Measurements from ENCODE around the gene DENND1A.

Gene DENND1A

DNA sequence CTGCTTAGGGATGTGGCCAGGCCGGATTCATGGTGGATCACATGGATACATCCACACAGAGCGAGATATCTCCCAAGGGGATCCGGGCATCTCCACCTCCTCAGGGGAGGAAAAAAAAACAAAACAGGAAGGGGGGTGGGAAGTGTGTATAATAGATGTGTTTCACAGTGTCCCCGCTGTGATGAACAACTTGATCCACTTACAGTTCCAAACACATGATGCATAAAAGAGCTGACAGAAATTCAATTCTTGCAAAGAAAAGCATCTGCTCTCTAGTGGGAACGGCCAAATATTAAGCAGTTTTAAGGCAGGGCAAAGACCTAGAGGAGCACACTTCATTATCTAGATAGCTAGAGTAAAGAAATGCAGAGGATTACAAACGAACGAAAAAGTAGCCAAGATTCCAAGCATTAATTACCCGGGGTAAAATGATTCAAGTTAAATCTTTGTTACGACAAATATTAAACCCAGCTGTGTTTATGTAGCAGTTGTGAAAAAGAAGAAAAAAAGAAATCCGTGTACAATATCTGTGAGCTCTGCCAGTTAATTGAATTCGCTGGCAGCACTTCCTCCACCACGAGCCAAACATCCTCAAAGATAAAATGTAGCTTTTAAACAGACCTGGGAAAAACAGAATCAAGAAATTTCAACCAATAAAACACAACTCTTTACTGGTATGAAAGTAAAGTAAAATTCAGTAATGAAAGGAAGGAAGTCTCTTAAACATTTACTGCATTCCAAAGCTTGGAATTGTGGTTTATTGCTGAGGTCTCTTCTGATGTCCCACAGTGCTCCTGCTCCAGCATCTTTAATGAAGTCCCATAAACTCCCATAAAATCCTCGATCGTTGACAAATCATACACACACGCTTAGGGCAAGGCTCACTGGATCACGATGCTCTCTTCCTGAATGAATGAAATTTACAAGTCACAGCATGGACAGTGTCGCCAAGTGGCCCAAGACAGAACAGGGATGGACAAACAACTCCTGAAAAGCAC, 360.9 kb downstream of the DENND1A start:
- no peak overlapping the region for H3K4me3 ChIP-seq (ENCODE audit: insufficient read depth, low read depth, low read length)
- H3K27ac ChIP-seq (ENCODE audit: insufficient read depth, low read depth, low read length, poor library complexity, severe bottlenecking) = no peak overlapping the region
- no peaks in the 10 kb centered on the region for H3K36me3 ChIP-seq (ENCODE audit: control insufficient read depth, insufficient read depth, low read length)
- H3K9me3 ChIP-seq (ENCODE audit: control insufficient read depth, low read length) = no peaks in the 10 kb centered on the region
- no peaks in the 10 kb centered on the region for H3K27me3 ChIP-seq (ENCODE audit: control insufficient read depth, insufficient read depth, low read length, poor library complexity, severe bottlenecking)
- WGBS, 2 experiments = 88 to 91% methylated on average over 16 to 17 of the region's 17 CpGs
- no peaks in the 10 kb centered on the region for H3K4me1 ChIP-seq (ENCODE audit: control insufficient read depth, insufficient read depth, low read length)

DNA sequence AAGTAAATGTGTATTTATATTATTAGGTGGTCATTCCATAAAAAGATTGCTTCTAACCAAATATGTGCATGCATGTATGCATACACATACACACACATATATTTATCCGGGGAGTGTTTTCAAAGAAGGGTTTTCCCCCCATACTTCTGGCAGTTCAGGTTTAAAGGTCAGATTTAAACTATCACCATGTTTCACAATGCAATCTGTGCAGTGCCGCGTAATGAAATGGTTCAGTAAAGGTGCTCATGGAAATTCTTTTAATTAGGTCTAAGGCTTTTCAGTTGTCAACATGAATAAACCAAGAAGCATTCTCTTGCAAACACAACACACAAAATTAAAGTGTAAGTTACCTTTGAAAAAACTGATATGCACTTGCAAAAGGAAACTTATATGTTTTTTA, 362.9 kb downstream of the DENND1A start:
- Histone ChIP-seq H3K4me1 (ENCODE audit: control insufficient read depth, insufficient read depth, low read length) (no peaks in the 10 kb centered on the region), H3K9me3 (ENCODE audit: control insufficient read depth, low read length) (no peaks in the 10 kb centered on the region), H3K27me3 (ENCODE audit: control insufficient read depth, insufficient read depth, low read length, poor library complexity, severe bottlenecking) (no peaks in the 10 kb centered on the region), H3K36me3 (ENCODE audit: control insufficient read depth, insufficient read depth, low read length) (no peaks in the 10 kb centered on the region), H3K4me3 (ENCODE audit: insufficient read depth, low read depth, low read length) (no peak overlapping the region), H3K27ac (ENCODE audit: insufficient read depth, low read depth, low read length, poor library complexity, severe bottlenecking) (no peak overlapping the region)
- 93 to 94% methylated on average over 3 of the region's 3 CpGs for WGBS, 2 experiments

DNA sequence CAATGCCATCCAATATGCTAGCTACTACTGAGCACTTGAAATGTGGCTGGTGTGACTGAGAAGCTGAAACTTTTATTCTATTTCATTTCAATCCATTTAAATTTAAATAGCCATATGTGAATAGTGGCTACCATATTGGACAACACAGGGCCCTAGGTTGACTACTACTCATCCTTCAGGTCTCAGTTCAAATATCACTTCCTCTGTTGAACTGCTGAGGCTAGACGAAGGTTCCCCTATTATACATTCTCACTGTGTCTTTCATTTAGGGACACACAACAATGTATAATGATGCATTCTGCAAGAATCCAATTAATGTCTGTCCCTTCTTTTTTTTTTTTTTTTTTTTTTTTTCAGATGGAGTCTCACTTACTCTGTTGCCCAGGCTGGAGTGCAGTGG, 365.3 kb downstream of the DENND1A start:
- Histone ChIP-seq H3K9me3 (ENCODE audit: control insufficient read depth, low read length) (no peaks in the 10 kb centered on the region), H3K27ac (ENCODE audit: insufficient read depth, low read depth, low read length, poor library complexity, severe bottlenecking) (no peak overlapping the region), H3K36me3 (ENCODE audit: control insufficient read depth, insufficient read depth, low read length) (no peaks in the 10 kb centered on the region), H3K27me3 (ENCODE audit: control insufficient read depth, insufficient read depth, low read length, poor library complexity, severe bottlenecking) (no peaks in the 10 kb centered on the region), H3K4me3 (ENCODE audit: insufficient read depth, low read depth, low read length) (no peak overlapping the region), H3K4me1 (ENCODE audit: control insufficient read depth, insufficient read depth, low read length) (no peaks in the 10 kb centered on the region)
- WGBS, 2 experiments = 78 to 100% methylated on average over 1 of the region's 1 CpG

DNA sequence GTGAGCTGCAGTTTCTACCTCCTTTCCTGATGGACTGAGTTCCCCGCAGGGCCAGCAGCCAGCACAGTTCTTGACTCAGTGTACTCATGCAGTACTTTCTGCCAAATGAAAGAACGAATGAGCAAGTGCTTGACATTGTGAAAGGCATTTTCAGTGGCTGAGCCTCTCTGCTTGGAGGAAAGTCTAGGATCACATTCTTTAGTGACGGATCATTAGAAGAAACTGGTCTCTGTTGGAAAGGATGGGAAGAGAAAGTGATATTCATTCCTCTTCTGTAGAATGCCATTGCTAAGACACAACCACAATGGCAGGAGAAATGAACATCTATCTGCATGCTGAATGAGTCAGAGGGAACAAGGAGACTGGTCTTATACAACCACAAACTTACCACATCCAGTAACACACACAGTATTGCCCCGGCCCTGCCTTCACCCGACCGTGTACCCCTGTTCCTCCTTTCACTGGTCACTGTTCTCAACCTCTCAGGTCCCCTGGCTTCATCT, 367.0 kb downstream of the DENND1A start:
- H3K4me3 ChIP-seq (ENCODE audit: insufficient read depth, low read depth, low read length) = no peak overlapping the region
- no peaks in the 10 kb centered on the region for H3K9me3 ChIP-seq (ENCODE audit: control insufficient read depth, low read length)
- no peak overlapping the region for H3K27ac ChIP-seq (ENCODE audit: insufficient read depth, low read depth, low read length, poor library complexity, severe bottlenecking)
- no peaks in the 10 kb centered on the region for H3K27me3 ChIP-seq (ENCODE audit: control insufficient read depth, insufficient read depth, low read length, poor library complexity, severe bottlenecking)
- no peaks in the 10 kb centered on the region for H3K36me3 ChIP-seq (ENCODE audit: control insufficient read depth, insufficient read depth, low read length)
- 89 to 90% methylated on average over 6 of the region's 6 CpGs for WGBS, 2 experiments
- H3K4me1 ChIP-seq (ENCODE audit: control insufficient read depth, insufficient read depth, low read length) = no peaks in the 10 kb centered on the region

DNA sequence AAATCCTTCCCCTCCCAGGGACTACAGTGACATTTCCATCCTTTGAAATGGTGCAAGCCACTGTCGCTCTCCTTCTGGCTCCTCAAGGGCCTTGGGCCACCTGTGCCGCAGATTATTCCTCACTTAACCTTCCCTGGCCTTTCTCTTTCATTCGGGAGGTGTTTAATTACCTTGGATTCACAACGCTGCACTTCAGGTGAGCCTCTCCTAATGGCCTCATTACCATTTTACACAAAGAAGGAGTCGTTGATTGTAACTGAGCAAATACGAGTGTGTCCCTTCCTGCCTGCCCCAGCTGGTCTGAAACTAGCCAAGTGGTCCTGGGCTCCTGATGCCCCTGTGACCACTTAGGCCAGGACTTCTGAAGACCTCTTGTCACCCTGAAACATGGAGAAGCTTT, 368.9 kb downstream of the DENND1A start:
- Histone ChIP-seq H3K4me1 (ENCODE audit: control insufficient read depth, insufficient read depth, low read length) (no peaks in the 10 kb centered on the region), H3K36me3 (ENCODE audit: control insufficient read depth, insufficient read depth, low read length) (no peaks in the 10 kb centered on the region), H3K27ac (ENCODE audit: insufficient read depth, low read depth, low read length, poor library complexity, severe bottlenecking) (no peak overlapping the region), H3K9me3 (ENCODE audit: control insufficient read depth, low read length) (no peaks in the 10 kb centered on the region), H3K4me3 (ENCODE audit: insufficient read depth, low read depth, low read length) (no peak overlapping the region), H3K27me3 (ENCODE audit: control insufficient read depth, insufficient read depth, low read length, poor library complexity, severe bottlenecking) (no peaks in the 10 kb centered on the region)
- 55 to 66% methylated on average over 6 of the region's 6 CpGs for WGBS, 2 experiments

DNA sequence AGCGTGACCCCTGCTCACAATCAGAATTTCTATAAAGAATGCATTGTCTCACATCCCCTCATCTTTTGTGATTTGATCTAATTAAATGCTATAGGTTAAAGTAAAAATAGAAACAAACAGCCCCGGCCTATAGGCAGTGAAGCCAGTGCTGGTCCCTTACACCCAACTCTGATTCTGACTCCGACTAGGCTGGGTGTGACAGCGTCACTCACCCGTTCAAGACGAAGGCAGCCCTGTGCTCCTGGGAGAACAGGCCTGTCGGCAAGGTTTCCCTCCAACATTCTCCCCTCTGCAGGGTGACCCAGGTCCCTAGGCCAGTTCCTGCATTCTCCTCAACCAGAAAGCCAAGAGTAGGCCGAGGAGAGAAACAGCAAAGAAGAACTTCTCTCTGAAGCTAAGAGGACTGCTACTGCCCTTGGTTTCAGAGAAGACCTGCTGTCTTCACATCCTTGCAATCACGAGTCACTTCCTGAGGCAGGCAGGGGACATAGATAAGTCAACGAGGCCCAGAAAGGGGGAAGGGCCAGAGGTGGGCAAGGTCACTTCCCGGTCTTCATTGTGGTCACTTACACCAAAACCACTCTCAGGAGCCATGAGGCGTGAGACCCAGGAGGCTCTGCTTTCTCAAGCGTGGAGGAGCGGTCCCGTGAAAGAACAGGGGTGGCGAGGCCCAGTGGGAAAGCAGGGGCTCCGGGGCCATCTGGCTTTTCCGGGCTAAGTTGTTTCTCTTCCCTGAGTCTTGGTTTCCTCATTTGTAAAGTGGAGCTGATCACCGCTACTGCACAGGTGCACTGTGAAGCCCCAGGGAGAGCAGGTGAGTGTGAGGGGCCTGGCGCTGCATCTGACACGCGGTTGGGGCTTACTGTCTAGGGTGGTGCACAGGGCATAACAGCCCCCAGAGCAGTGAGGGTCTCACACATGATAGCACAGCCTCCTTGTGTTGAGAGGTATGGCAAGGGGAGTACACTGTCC, 373.2 kb downstream of the DENND1A start:
- H3K27me3 ChIP-seq (ENCODE audit: control insufficient read depth, insufficient read depth, low read length, poor library complexity, severe bottlenecking) = no peaks in the 10 kb centered on the region
- no peak overlapping the region for H3K4me3 ChIP-seq (ENCODE audit: insufficient read depth, low read depth, low read length)
- peaks cover 9% of the 10 kb centered on the region for H3K4me1 ChIP-seq (ENCODE audit: control insufficient read depth, insufficient read depth, low read length)
- no peaks in the 10 kb centered on the region for H3K36me3 ChIP-seq (ENCODE audit: control insufficient read depth, insufficient read depth, low read length)
- H3K9me3 ChIP-seq (ENCODE audit: control insufficient read depth, low read length) = no peaks in the 10 kb centered on the region
- H3K27ac ChIP-seq (ENCODE audit: insufficient read depth, low read depth, low read length, poor library complexity, severe bottlenecking) = no peak overlapping the region
- WGBS, 2 experiments = 91 to 92% methylated on average over 22 of the region's 22 CpGs

DNA sequence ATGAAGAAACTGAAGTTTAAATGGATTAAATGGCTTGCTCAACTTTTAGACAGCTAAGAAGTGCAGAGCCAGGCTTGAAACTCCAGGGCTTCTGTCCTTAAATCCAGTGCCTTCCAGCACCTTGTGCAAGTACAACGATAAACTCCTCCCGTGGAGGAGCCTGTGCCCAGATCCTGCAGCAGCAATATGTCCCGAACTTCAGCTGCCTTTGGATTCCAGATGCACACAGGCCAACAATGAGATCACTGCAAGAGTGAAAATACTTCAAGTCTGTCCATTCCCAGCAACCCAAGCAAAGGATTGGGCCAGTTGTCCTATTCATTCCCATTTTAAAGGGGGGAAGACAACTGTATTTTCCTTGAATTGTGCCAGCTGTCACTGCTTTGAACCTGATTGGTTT, 374.3 kb downstream of the DENND1A start:
- no peak overlapping the region for H3K4me3 ChIP-seq (ENCODE audit: insufficient read depth, low read depth, low read length)
- peaks cover 17% of the 10 kb centered on the region for H3K4me1 ChIP-seq (ENCODE audit: control insufficient read depth, insufficient read depth, low read length)
- no peak overlapping the region for H3K27ac ChIP-seq (ENCODE audit: insufficient read depth, low read depth, low read length, poor library complexity, severe bottlenecking)
- H3K9me3 ChIP-seq (ENCODE audit: control insufficient read depth, low read length) = no peaks in the 10 kb centered on the region
- no peaks in the 10 kb centered on the region for H3K36me3 ChIP-seq (ENCODE audit: control insufficient read depth, insufficient read depth, low read length)
- H3K27me3 ChIP-seq (ENCODE audit: control insufficient read depth, insufficient read depth, low read length, poor library complexity, severe bottlenecking) = no peaks in the 10 kb centered on the region
- WGBS, 2 experiments = 94 to 96% methylated on average over 3 of the region's 3 CpGs

DNA sequence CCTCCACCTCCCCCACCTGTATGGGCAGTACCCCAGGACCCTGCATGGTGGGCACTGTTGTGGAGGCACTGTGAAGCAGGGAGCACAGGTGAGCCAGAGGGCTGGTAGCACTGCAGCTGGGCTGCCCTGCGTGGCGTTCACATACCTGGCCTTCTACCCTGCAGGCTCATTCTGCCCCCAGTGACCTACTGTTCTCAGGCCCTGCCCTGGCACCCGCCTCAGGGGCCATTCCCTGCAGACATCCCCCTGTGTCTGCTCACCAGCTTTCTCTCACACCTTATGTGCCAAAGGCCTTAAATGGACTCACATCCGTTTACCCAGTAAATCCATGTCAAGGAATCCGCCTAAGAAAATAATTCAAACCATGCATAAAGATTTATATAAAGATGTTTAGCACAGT, 377.4 kb downstream of the DENND1A start:
- no peaks in the 10 kb centered on the region for H3K9me3 ChIP-seq (ENCODE audit: control insufficient read depth, low read length)
- H3K4me3 ChIP-seq (ENCODE audit: insufficient read depth, low read depth, low read length) = no peak overlapping the region

DNA sequence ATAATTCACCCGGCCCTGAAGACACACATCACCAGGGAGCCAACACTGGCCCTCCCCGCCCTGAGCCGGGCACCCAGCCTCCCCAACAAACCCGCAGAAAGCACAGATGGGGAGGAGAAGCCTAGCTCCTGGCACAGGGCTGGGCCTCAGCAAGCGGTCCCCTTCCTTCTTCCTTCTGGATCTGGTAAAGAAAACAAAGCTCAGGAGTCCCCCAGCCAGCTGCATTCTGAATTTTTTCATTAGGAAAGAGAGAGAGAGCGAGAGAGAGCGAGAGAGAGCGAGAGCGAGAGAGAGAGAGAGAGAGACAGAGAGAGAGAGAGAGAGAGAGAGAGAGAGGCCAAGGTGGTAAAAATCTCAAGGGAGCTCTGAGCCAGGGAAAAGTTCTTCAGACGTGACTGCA, 378.2 kb downstream of the DENND1A start:
- H3K4me1 ChIP-seq (ENCODE audit: control insufficient read depth, insufficient read depth, low read length) = peaks cover 28% of the 10 kb centered on the region
- H3K27me3 ChIP-seq (ENCODE audit: control insufficient read depth, insufficient read depth, low read length, poor library complexity, severe bottlenecking) = no peaks in the 10 kb centered on the region
- H3K9me3 ChIP-seq (ENCODE audit: control insufficient read depth, low read length) = no peaks in the 10 kb centered on the region
- H3K4me3 ChIP-seq (ENCODE audit: insufficient read depth, low read depth, low read length) = no peak overlapping the region
- no peaks in the 10 kb centered on the region for H3K36me3 ChIP-seq (ENCODE audit: control insufficient read depth, insufficient read depth, low read length)
- H3K27ac ChIP-seq (ENCODE audit: insufficient read depth, low read depth, low read length, poor library complexity, severe bottlenecking) = no peak overlapping the region
- 81 to 85% methylated on average over 10 of the region's 10 CpGs for WGBS, 2 experiments

More for the DNA sequence above, 377.4 kb downstream of the DENND1A start:
- peaks cover 28% of the 10 kb centered on the region for H3K4me1 ChIP-seq (ENCODE audit: control insufficient read depth, insufficient read depth, low read length)
- no peak overlapping the region for H3K27ac ChIP-seq (ENCODE audit: insufficient read depth, low read depth, low read length, poor library complexity, severe bottlenecking)
- H3K27me3 ChIP-seq (ENCODE audit: control insufficient read depth, insufficient read depth, low read length, poor library complexity, severe bottlenecking) = no peaks in the 10 kb centered on the region
- no peaks in the 10 kb centered on the region for H3K36me3 ChIP-seq (ENCODE audit: control insufficient read depth, insufficient read depth, low read length)
- WGBS, 2 experiments = 89 to 93% methylated on average over 4 to 5 of the region's 5 CpGs

DNA sequence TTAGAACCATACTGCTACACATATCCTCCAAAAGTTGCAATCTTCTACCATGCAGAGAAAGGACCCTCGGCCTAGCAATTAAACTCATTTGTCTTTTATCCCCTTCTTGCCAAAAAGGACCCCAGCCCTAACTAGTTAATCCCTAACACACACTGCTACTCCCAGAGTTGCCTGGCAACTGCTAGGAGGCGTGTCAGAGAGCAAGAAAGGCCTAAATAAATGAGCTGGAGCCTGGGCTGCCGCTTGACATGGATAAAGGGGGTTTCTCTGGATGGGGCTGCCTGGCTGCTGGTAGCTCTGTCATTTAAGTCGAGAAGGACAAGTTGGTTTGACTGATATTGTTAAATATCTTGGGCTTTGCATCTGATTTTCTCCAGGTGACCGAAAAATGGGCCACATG, 379.1 kb downstream of the DENND1A start:
- H3K27ac ChIP-seq (ENCODE audit: insufficient read depth, low read depth, low read length, poor library complexity, severe bottlenecking) = peak overlapping the region; percentile 70
- no peaks in the 10 kb centered on the region for H3K27me3 ChIP-seq (ENCODE audit: control insufficient read depth, insufficient read depth, low read length, poor library complexity, severe bottlenecking)
- peaks cover 28% of the 10 kb centered on the region for H3K4me1 ChIP-seq (ENCODE audit: control insufficient read depth, insufficient read depth, low read length)
- WGBS, 2 experiments = 17 to 22% methylated on average over 5 of the region's 5 CpGs
- H3K9me3 ChIP-seq (ENCODE audit: control insufficient read depth, low read length) = no peaks in the 10 kb centered on the region
- H3K36me3 ChIP-seq (ENCODE audit: control insufficient read depth, insufficient read depth, low read length) = no peaks in the 10 kb centered on the region
- no peak overlapping the region for H3K4me3 ChIP-seq (ENCODE audit: insufficient read depth, low read depth, low read length)

Data from ectodermal cell (in vitro differentiated cells).